ENCODE measurements around the gene SGK1. TPM values are rescaled to one million over a fixed set of nuclear protein-coding genes. Genes with fewer than 3 reads are reported as not detected.
"Not testable (repeated sequence)": the region's sequence is repeated elsewhere in the genome, so short reads cannot be mapped to it uniquely, and the experiment has no call there.

The SGK1 gene
- polyA plus RNA-seq, 1 donor: 29.2 TPM

- no peak for DNase-seq
These were observed 135.4 kb downstream of the SGK1 start for GRCh38 chr6:134182528-134182927.

GRCh38 chr6:134181726-134182125 lies 136.2 kb downstream of the SGK1 start:
- DNase-seq: not testable (repeated sequence)

- DNase-seq: not testable (repeated sequence)
These were observed 136.7 kb downstream of the SGK1 start for GRCh38 chr6:134181251-134181650.

DNA sequence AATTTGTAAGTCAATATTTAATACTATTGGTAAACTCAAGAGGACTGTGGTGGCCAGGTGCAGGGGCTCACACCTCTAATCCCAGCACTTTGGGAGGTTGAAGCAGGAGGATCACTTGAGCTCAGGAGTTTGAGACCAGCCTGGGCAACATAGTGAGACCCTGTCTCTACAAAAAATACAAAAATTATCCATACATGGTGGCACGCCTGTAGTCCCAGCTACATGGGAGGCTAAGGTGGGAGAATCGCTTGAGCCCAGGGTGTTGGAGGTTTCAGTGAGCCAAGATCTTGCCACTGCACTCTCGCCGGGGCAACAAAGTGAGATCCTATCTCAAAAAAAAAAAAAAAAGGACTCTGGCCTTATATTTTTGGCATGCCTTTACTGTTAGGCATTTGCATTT lies 137.4 kb downstream of the SGK1 start:
- DNase-seq: not testable (repeated sequence)

GRCh38 chr6:134178161-134179044 lies 139.5 kb downstream of the SGK1 start:
- peak; percentile 85 for DNase-seq

- DNase-seq: no peak
These were observed 140.2 kb downstream of the SGK1 start for GRCh38 chr6:134177753-134178160.

DNA sequence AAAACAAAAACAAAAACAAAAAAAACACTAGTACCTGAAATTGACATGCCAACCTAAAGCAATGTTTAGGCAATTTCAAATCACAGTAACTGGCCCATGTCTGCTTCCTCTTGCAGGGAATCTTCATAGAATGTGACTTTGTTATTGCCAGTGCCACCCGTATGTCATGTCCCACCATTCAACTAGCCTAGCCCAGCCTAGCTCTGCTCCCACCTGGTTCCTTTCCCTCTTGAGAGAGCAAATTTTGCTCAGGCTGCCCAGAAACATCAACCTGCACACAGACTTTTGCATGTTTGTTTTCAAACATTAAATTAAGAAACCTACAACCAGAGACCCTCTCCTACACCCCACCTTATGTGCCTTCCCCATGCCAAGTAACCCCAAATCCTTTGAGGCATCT lies 140.7 kb downstream of the SGK1 start:
- DNase-seq: no peak

DNA sequence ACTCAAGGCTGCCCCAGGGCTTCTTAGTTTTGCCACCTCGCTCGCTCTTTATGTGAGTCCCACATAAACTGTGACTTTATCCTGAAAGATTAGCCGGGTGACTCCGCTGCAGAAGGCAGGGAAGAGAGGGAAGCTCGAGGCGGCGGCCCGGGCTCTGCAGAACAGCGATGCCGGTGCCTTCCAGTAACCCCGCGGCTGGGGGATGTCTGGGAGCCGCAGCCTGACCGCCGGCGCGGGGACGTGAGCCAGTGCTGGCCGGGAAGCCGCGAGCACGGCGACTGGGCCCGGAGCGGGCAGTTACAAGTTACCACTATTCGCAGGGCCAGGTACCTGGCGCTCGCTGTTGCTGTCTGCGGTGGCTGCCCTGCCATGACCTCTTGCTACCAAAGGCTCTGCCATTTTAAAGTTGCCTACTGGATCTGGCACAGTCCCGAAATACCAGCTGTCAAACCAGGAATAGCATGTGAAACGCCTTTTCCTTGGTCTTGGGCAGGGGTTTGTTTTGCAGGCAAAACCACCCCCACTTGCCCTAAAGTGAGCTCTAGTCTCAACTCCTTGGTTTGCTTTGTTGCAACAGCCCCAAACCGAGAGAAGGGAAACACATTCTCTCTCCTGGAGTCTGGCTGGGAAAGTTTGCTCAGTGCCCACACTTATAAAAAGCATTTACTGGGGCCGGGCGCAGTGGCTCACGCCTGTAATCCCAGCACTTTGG lies 141.5 kb downstream of the SGK1 start:
- DNase-seq: peak; percentile 51

- DNase-seq: peak; percentile 56
These were observed 142.2 kb downstream of the SGK1 start for GRCh38 chr6:134175532-134176263.

DNA sequence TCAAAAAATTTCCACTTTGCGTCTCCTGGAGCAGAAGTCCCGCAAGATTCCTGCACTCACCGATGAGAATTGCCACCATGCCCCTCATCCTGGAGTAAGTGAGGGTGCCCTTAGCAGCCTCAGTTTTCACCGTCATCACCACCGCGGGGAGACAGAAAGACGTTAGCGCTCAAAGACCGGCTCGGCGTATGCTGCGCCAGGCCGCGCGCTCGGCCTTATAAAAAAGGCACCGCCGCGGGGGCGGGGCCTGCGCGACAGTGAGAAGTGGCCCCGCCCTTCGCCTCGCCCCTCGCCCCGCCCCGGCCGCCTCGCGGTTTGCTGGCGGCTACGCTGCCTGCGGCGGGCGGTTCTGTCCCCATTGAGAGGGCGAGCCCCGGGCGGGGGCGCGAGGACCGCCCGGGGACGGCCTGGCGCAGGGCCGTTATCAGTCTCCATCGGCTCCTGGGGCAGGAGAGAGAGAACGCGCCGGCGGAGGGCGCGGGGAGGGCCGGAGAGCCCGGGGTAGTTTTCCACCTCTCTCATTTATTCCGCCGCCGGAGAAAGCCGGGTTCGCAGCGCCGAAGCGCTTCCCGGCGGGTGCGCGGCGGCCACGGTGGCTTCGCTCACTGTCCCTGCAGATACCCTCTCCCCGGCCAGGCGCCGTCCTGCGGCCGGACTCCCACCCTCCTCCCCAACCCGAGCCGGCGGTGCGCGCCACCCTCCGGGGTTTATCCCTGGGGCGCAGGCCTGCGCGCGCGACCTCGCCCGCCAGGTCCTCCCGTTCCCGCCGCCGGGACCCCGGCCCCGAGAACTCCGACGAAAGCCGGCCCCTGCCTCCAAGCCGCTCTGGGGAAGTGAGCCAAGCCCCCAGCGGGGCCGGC lies 143.0 kb downstream of the SGK1 start:
- DNase-seq: peak; percentile 93

- peak; percentile 85 for DNase-seq
These were observed 143.8 kb downstream of the SGK1 start for GRCh38 chr6:134173936-134174671.

- DNase-seq: no peak
These were observed 144.6 kb downstream of the SGK1 start for GRCh38 chr6:134173366-134173725.

DNA sequence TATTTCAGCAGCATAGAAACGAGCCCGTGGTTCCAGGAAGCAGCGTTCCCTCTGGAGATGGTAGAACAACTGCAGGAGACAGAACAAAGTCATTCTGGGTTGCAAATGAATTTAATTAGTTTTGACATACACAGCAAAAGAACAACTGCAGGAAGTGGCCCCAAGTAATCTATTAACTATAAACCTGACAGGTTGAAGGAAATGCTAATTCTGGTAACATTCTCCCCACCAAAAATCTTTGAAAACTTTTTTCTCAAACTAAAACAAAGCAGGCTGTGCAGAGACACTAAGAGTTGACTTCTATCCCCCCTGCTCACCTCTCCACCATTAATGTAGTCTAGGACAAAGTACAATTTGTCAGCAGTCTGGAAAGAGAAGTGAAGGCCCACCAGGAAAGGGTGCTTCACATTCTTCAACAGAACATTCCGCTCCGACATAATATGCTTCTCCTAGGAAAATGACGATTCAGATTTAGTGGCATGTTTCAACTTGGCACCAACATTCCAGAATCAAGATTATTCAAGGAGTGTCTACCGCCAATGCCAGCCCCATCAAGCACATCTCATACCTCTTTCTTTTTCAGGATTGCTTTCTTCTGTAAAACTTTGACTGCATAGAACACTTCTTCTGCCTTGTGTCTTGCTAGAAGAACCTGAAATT lies 145.1 kb downstream of the SGK1 start:
- no peak for DNase-seq

- no peak for DNase-seq
These were observed 145.7 kb downstream of the SGK1 start for GRCh38 chr6:134172020-134172705.

- DNase-seq: no peak
These were observed 146.4 kb downstream of the SGK1 start for GRCh38 chr6:134171517-134171916.

- no peak for DNase-seq
These were observed 147.1 kb downstream of the SGK1 start for GRCh38 chr6:134170844-134171243.

- DNase-seq: no peak
These were observed 147.9 kb downstream of the SGK1 start for GRCh38 chr6:134169871-134170486.

DNA sequence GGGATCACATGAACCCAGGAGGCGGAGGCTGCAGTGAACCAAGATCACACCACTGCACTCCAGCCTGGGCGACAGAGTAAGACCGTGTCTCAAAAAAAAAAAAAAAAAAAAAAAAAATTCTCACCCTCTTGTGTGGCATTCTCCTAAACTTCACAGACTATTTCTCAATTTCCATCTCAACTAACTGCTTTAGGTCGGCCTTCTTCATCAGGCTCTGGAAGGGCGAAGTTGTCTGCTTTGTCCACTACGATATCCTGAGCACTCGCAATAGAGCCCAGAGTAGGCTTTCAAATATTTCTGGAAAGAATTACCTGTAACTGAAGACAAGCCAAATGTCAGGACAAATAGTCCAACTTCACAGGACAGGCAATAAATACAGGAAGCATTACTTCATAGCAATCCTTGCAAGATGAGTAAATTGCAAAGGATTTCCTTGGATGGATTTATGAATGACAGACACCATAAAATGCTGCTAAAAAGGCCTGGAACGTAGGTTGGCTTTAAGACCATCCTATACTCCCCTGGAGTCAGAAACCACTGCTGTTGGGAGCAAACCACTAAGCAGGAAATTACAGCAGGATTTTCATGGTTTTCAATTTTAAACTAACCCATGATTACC lies 149.2 kb downstream of the SGK1 start:
- no peak for DNase-seq
